ENCODE measurements around the gene TNK1.

GRCh38 chr17:7438656-7439460 is 58.0 kb downstream of the TNK1 start:
- TF ChIP-seq, protein P1, sequence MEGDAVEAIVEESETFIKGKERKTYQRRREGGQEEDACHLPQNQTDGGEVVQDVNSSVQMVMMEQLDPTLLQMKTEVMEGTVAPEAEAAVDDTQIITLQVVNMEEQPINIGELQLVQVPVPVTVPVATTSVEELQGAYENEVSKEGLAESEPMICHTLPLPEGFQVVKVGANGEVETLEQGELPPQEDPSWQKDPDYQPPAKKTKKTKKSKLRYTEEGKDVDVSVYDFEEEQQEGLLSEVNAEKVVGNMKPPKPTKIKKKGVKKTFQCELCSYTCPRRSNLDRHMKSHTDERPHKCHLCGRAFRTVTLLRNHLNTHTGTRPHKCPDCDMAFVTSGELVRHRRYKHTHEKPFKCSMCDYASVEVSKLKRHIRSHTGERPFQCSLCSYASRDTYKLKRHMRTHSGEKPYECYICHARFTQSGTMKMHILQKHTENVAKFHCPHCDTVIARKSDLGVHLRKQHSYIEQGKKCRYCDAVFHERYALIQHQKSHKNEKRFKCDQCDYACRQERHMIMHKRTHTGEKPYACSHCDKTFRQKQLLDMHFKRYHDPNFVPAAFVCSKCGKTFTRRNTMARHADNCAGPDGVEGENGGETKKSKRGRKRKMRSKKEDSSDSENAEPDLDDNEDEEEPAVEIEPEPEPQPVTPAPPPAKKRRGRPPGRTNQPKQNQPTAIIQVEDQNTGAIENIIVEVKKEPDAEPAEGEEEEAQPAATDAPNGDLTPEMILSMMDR (IDR thresholded peaks at IDR 0.05), result no peak
- TF ChIP-seq EZH2 (IDR thresholded peaks at IDR 0.05; ENCODE audit: borderline replicate concordance, insufficient read depth, low read depth, low read length, poor library complexity, severe bottlenecking), result no peak

All from B cell (primary cell).